ENCODE results near the gene DACT1. TPM values are rescaled to one million over a fixed set of nuclear protein-coding genes. Genes with fewer than 3 reads are reported as not detected.
"Not testable (repeated sequence)": the region's sequence is repeated elsewhere in the genome, so short reads cannot be mapped to it uniquely, and the experiment has no call there.

DACT1 gene, protein sequence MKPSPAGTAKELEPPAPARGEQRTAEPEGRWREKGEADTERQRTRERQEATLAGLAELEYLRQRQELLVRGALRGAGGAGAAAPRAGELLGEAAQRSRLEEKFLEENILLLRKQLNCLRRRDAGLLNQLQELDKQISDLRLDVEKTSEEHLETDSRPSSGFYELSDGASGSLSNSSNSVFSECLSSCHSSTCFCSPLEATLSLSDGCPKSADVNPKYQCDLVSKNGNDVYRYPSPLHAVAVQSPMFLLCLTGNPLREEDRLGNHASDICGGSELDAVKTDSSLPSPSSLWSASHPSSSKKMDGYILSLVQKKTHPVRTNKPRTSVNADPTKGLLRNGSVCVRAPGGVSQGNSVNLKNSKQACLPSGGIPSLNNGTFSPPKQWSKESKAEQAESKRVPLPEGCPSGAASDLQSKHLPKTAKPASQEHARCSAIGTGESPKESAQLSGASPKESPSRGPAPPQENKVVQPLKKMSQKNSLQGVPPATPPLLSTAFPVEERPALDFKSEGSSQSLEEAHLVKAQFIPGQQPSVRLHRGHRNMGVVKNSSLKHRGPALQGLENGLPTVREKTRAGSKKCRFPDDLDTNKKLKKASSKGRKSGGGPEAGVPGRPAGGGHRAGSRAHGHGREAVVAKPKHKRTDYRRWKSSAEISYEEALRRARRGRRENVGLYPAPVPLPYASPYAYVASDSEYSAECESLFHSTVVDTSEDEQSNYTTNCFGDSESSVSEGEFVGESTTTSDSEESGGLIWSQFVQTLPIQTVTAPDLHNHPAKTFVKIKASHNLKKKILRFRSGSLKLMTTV
- total RNA-seq, result 1 to 10 TPM; 2.1 to 3.8 TPM
- 1 to 10 TPM in 1 of 2 donors, under 1 TPM in 1; 0.32 to 1.1 TPM for polyA plus RNA-seq

DNA sequence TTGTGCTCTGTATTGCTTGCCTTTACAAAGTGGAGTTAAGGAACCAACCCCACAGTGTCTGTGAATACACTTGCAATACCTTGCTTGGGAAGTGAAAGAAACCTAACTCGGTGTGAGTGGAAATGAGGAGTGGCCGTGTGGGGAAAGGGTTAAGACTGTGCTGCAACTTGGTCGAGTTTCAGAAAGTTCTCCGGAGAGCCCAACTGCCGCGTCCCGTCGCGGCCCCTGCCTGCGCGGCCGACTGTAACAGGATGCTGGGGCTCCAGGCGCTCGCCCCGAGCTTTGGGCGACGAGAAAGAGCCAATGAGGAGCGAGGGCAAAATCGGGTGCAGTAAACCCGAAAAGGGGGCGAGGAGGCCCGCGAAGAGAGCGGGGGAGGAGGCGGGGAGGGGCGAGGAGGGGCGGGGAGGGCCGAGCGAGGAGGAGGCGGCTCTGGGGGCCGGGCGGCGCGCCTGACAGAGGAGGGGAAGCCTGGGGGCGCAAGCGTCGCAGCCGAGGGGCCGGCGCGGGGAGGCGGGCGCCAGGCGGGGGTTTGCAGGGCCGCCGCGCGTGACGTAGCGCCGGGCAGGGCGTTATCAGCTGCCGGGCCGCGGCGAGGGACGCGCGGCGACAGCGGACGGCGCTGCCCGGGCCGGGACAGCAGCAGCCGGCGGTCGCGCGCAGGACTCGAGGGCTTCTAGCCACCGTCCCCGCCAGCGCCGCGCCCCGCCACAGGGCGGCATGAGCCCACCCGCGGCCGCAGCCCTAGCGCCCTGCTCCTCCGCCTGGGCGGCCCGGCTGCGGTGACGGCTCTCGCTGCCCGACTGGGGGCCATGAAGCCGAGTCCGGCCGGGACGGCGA is at the start of gene DACT1:
DACT1 (plus strand) TSS at position 572 of the 840 bp plus-strand sequence; CDS start at position 813, 241 bp downstream.
- H3K9ac ChIP-seq (ENCODE audit: low read depth in 1 of 2, low read length in 2 of 2), result peak within 1 kb of the TSS; percentile 43 to 65
- H3K4me3 ChIP-seq (ENCODE audit: low read depth in 1 of 3, low read length in 3 of 3), result peak within 1 kb of the TSS; percentile 66 to 69 (median 66)
- H3K36me3 ChIP-seq (ENCODE audit: control insufficient read depth in 4 of 4, insufficient read depth in 3 of 4, low read depth in 1 of 4, low read length in 3 of 4), result no peaks in the 10 kb centered on the region
- H3K27ac ChIP-seq (ENCODE audit: low read depth in 1 of 2, low read length in 2 of 2), result peak within 1 kb of the TSS; percentile 71 to 77
- H3K9me3 ChIP-seq (ENCODE audit: control insufficient read depth in 4 of 4, low read length in 3 of 4), result no peaks in the 10 kb centered on the region
- under 1% methylated on average over 94 of the region's 94 CpGs for WGBS
- TF ChIP-seq RAD21 (IDR thresholded peaks at IDR 0.05) (peak in 1 of 2 donors; percentile 38), YY1 (IDR thresholded peaks at IDR 0.05) (no peak)
- H3K4me1 ChIP-seq (ENCODE audit: control insufficient read depth in 4 of 4, insufficient read depth in 4 of 4, low read length in 3 of 4), result peaks cover 7 to 21% (median 15%) of the 10 kb centered on the region in 4 donors
- DNase-seq (ENCODE audit: low spot score), result peak; percentile 44
- peaks cover 0 to 4% (median 2%) of the 10 kb centered on the region in 4 donors for H3K27me3 ChIP-seq (ENCODE audit: control insufficient read depth in 4 of 4, insufficient read depth in 4 of 4, low read length in 3 of 4)

- not testable (repeated sequence) for H3K36me3 ChIP-seq (ENCODE audit: control insufficient read depth in 4 of 4, insufficient read depth in 3 of 4, low read depth in 1 of 4, low read length in 3 of 4); DNase-seq (ENCODE audit: low spot score); H3K4me3 ChIP-seq (ENCODE audit: low read depth in 1 of 3, low read length in 3 of 3); H3K27ac ChIP-seq (ENCODE audit: low read depth in 1 of 2, low read length in 2 of 2); H3K9me3 ChIP-seq (ENCODE audit: control insufficient read depth in 4 of 4, low read length in 3 of 4); H3K9ac ChIP-seq (ENCODE audit: low read depth in 1 of 2, low read length in 2 of 2); H3K27me3 ChIP-seq (ENCODE audit: control insufficient read depth in 4 of 4, insufficient read depth in 4 of 4, low read length in 3 of 4); H3K4me1 ChIP-seq (ENCODE audit: control insufficient read depth in 4 of 4, insufficient read depth in 4 of 4, low read length in 3 of 4)
- 94% methylated on average over 18 of the region's 18 CpGs for WGBS
These were observed 49.4 kb upstream of the DACT1 start for GRCh38 chr14:58588321-58588720.

DNA sequence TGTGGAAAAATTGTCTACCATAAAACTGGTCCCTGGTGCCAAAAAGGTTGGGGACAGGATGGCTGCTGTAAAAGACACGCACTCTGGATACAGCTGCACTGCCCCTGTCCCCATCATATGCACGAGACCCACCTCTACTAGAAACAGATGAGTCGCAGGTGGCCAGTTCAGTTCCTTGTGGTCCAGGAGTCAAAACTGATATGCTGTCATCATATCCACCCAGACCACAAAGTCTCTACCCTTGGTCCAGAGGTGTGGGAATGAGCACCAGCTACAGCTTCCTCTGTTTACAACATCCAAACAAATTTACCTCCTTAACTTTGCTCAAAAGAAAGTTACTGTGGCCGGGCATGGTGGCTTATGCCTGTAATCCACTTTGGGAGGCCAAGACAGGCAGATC is 43.8 kb upstream of the DACT1 start:
- H3K4me3 ChIP-seq (ENCODE audit: low read depth in 1 of 3, low read length in 3 of 3), result no peak overlapping the region
- 91% methylated on average over 4 of the region's 4 CpGs for WGBS
- H3K27me3 ChIP-seq (ENCODE audit: control insufficient read depth in 4 of 4, insufficient read depth in 4 of 4, low read length in 3 of 4), result no peaks in the 10 kb centered on the region
- H3K27ac ChIP-seq (ENCODE audit: low read depth in 1 of 2, low read length in 2 of 2), result no peak overlapping the region
- no peaks in the 10 kb centered on the region for H3K4me1 ChIP-seq (ENCODE audit: control insufficient read depth in 4 of 4, insufficient read depth in 4 of 4, low read length in 3 of 4)
- H3K36me3 ChIP-seq (ENCODE audit: control insufficient read depth in 4 of 4, insufficient read depth in 3 of 4, low read depth in 1 of 4, low read length in 3 of 4), result no peaks in the 10 kb centered on the region
- H3K9me3 ChIP-seq (ENCODE audit: control insufficient read depth in 4 of 4, low read length in 3 of 4), result no peaks in the 10 kb centered on the region
- no peak for DNase-seq (ENCODE audit: low spot score)
- no peak overlapping the region for H3K9ac ChIP-seq (ENCODE audit: low read depth in 1 of 2, low read length in 2 of 2)
- no peak for TF ChIP-seq SP1 (IDR thresholded peaks at IDR 0.05)
- TF ChIP-seq GABPA (IDR thresholded peaks at IDR 0.05 in 1 of 2, conservative IDR thresholded peaks at IDR 0.05 in 1 of 2), result no peak
- TF ChIP-seq FOXA1 (IDR thresholded peaks at IDR 0.05), result no peak
- no peak for TF ChIP-seq ATF3 (IDR thresholded peaks at IDR 0.05)
- no peak for TF ChIP-seq TAF1 (conservative IDR thresholded peaks at IDR 0.05)
- TF ChIP-seq HNF4A (conservative IDR thresholded peaks at IDR 0.05), result no peak
- TF ChIP-seq CTCF (IDR thresholded peaks at IDR 0.05; ENCODE audit: low read depth, low read length, missing input control), result no peak
- TF ChIP-seq NR2F2 (IDR thresholded peaks at IDR 0.05), result no peak
- TF ChIP-seq FOXA2 (IDR thresholded peaks at IDR 0.05), result no peak
- no peak for TF ChIP-seq JUND (IDR thresholded peaks at IDR 0.05)
- no peak for TF ChIP-seq EGR1 (IDR thresholded peaks at IDR 0.05; ENCODE audit: low read depth in 2 of 2)
- no peak for TF ChIP-seq RAD21 (IDR thresholded peaks at IDR 0.05)
- no peak for TF ChIP-seq RXRA (IDR thresholded peaks at IDR 0.05)
- TF ChIP-seq, protein P1, sequence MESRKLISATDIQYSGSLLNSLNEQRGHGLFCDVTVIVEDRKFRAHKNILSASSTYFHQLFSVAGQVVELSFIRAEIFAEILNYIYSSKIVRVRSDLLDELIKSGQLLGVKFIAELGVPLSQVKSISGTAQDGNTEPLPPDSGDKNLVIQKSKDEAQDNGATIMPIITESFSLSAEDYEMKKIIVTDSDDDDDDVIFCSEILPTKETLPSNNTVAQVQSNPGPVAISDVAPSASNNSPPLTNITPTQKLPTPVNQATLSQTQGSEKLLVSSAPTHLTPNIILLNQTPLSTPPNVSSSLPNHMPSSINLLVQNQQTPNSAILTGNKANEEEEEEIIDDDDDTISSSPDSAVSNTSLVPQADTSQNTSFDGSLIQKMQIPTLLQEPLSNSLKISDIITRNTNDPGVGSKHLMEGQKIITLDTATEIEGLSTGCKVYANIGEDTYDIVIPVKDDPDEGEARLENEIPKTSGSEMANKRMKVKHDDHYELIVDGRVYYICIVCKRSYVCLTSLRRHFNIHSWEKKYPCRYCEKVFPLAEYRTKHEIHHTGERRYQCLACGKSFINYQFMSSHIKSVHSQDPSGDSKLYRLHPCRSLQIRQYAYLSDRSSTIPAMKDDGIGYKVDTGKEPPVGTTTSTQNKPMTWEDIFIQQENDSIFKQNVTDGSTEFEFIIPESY (IDR thresholded peaks at IDR 0.05), result no peak
- TF ChIP-seq, protein P2, sequence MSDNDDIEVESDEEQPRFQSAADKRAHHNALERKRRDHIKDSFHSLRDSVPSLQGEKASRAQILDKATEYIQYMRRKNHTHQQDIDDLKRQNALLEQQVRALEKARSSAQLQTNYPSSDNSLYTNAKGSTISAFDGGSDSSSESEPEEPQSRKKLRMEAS (IDR thresholded peaks at IDR 0.05), result no peak
- TF ChIP-seq, protein P3, sequence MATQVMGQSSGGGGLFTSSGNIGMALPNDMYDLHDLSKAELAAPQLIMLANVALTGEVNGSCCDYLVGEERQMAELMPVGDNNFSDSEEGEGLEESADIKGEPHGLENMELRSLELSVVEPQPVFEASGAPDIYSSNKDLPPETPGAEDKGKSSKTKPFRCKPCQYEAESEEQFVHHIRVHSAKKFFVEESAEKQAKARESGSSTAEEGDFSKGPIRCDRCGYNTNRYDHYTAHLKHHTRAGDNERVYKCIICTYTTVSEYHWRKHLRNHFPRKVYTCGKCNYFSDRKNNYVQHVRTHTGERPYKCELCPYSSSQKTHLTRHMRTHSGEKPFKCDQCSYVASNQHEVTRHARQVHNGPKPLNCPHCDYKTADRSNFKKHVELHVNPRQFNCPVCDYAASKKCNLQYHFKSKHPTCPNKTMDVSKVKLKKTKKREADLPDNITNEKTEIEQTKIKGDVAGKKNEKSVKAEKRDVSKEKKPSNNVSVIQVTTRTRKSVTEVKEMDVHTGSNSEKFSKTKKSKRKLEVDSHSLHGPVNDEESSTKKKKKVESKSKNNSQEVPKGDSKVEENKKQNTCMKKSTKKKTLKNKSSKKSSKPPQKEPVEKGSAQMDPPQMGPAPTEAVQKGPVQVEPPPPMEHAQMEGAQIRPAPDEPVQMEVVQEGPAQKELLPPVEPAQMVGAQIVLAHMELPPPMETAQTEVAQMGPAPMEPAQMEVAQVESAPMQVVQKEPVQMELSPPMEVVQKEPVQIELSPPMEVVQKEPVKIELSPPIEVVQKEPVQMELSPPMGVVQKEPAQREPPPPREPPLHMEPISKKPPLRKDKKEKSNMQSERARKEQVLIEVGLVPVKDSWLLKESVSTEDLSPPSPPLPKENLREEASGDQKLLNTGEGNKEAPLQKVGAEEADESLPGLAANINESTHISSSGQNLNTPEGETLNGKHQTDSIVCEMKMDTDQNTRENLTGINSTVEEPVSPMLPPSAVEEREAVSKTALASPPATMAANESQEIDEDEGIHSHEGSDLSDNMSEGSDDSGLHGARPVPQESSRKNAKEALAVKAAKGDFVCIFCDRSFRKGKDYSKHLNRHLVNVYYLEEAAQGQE (IDR thresholded peaks at IDR 0.05), result no peak
